ENCODE results near the gene MAML2.

GRCh38 chr11:95994329-95994728, 348.7 kb downstream of the MAML2 start:
- TF ChIP-seq CTCF (IDR thresholded peaks at IDR 0.05) (no peak), REST (IDR thresholded peaks at IDR 0.05; ENCODE audit: insufficient read depth in 1 of 2, low read depth in 2 of 2, low read length in 1 of 2) (no peak), TCF7L2 (IDR thresholded peaks at IDR 0.05; ENCODE audit: low read depth, low read length) (no peak)

Data from Panc1 (cell line).